Fibroblast of skin of left quadriceps (primary cell): ENCODE results near the gene NRG2.

Experiments
- DNase-seq, 2 experiments: peaks; one replicate each; pipeline ENCODE4 v3.0.0-alpha.2; 2013; ENCODE audit warnings: low read depth in 2 of 2

Gene NRG2

DNA sequence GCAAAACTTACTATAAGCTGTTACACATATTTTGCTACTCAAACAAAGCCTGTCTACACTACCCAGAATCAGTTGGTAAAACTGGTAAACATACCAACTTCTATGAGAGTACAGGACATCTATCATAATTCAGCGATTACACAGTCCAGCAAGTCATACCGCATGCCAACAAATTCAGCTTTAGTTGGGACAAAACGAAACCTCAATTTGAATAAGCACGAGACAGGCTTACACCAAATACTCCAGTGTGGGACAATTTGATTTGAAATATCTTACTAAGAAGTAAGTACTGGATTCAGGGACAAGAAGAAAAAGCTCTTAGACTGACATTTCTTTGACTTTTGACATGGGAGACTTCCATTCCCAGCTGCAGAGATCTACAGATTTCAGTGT, 2.0 kb downstream of the NRG2 start:
- DNase-seq = no peak

DNA sequence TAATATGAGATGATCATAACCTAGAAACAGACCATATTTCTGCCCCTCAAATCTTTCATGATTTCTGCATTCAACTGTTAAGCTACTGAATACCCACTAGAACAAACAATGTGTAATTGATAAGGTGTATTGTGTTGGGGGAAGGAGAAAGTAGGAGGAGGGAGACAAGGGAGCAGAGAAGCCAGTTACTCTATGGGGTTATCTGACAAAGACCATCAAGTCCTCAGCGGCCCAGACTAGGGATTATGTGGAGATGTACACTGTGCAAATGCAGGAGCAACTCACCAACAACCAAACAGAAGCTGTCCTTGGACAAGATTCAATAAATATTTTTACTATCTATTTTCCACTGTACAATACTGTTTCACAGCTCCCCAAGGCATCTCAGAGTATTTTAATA, 2.7 kb downstream of the NRG2 start:
- no peak for DNase-seq

DNA sequence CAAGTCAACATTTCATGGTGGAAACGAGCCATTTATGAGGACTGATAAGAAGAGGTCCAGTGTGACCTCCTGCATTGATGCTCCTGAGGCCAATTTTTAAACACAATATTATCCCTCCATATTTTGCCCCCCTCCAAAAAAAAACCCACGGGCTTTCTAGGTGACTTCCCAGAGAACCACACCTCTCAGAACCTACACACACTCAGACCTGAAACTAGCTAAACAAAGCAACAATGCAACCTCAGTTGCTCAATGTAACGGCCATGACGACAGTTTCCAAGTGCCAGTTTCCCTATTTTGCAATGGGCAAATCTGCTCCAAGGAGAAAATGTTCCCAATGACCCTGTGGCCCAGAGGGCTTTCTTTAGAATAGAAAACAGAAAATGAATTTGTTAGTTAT, 3.5 kb downstream of the NRG2 start:
- no peak for DNase-seq

DNA sequence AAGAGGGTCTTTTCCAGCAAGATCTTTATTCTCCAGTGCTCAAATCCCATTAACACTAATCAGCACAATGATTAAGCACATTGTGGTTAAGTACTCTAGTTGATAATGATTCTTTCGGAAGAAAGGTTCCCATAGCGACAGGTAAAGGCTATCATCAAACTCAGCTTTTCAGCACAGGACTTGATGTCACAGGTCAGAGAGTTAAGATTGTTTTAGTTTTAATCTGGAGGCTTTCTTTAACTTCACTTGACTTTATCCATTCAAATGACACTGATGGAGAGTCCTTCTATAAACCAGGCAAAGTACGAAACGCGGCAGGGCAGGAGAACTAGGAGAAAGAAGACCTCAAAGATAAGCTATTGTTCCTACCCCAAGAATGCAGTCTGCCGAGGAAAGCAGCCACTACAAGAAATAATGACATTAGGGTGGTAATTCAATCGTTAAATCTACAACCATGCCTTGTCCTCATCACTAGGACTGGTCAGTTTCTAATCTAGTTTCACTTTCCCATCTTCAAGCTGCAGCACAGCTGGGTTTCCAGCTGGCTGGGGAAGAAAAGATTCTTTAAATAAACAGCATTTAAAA, 4.6 kb downstream of the NRG2 start:
- no peak for DNase-seq

DNA sequence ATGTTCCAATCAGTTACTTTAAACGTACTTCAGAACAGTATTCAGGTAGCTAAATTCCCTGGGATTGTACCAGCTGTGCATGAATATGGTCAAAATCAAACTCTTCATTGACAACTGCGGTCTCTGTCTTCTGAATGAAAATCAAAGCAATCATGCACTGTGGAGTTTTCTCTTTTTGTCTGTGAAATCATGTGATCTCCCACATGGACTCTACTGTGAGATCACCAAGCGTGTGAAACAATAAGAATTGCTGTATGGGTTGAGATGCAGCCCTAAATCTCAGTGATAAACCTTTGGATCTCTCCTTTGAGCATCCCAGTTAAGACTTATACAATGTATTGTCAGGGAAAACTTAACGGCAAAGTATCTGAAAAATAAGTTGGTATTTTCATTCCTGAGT, 6.1 kb downstream of the NRG2 start:
- DNase-seq = no peak

DNA sequence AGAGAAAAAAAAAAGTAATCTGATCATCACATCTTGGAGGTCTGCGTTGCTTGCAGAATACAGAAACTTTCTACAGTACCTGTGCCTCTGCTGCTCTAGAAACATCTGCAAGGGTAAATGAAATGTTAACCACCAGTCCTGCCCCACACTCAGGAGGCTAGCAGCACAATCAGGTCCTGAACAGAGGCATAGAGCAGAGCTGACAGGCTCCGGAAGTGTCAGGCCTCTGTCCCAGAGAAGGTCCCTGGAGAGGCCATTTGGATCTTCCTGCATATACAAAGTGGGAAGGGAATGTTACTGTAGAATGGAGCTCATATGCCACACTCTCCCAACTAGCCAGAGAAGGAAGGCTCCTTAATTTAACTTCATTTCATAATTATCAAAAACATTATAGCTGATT, 7.2 kb downstream of the NRG2 start:
- no peak for DNase-seq

DNA sequence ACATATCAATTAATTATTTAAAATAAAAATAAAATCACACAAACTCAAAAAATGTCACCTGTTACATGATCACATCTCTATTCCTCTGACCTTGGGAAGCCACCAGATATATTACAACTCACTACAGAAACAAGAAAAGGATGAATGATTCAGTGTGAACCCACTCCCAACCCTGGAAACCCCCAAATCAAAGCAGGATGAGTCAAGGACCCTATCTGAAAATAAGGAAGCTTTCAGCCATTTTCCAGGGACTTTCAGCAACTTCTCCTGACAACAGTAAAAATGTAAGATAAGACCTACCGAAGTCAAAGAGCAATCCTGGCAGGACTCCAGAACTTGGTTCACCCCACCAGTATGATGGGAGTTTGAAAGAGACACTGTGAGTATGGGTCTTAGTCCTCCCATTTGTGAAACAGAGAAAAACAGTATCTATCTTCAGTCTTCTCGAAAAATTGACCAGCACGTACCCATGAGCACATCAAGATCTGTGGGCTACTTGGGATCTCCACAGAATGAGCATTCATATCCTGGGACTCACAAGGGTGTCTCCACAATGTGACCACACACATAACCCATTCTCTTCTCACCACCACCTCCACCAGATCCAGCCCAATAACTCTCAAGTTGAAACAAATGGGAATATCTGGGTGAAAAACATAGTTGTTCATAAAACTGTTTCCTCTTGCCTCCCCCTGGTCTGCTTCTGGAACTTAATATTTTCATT, 9.9 kb downstream of the NRG2 start:
- no peak for DNase-seq

DNA sequence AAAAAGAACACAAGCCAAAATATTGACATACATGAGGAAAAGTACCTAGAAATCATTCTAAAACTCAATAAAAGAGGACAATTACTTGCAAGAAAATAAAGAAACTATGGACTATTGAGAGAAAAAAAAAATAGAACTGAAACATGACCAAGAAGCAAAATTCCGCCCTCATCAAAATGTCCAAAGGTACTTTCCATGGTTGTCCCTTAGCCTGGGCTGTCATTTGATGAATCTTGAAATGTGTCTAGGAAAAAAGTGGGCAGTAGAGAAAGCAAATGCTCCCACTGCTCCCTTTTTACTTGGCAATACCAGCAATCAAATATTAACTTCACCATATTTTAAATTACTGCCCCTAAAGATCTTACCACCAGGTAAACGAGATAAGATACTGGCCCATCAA, 10.8 kb downstream of the NRG2 start:
- DNase-seq = no peak

DNA sequence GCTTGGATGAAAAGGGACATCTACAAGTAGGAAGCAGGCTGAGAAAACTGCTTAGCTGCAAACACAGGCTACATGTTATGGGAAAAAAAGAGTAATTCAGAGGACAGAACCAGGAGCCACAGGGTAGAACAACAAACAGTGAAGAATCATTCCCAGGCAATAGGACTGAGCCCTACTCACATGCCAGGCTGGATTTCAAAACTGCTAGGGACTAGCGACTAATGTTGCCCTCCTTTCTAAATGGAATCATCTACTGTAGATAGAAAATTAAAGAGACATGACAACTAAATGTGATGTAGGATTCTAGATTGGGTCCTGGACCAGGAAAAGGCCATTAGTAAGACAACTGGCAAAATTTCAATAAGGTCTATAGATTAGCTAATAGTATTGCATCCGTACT, 15.3 kb downstream of the NRG2 start:
- no peak for DNase-seq

DNA sequence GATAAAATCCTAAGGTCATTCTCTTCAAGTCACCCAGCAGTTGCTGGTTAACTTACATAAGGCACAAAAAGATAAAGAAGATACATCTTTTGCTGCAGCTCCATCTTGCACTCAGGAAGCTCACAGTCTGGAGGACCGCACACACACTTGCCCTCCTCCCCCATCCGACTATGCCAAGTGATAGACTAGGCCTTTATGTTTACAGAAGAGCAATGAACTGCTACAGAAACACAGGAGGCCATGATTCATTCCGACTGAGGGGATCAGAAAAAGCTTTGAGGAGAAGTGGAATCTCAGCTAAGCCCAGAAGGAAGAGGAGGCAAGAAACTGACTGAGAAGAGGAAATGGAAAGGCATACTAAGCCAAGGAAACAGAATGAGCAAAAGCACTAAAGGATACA, 17.4 kb downstream of the NRG2 start:
- DNase-seq = no peak

DNA sequence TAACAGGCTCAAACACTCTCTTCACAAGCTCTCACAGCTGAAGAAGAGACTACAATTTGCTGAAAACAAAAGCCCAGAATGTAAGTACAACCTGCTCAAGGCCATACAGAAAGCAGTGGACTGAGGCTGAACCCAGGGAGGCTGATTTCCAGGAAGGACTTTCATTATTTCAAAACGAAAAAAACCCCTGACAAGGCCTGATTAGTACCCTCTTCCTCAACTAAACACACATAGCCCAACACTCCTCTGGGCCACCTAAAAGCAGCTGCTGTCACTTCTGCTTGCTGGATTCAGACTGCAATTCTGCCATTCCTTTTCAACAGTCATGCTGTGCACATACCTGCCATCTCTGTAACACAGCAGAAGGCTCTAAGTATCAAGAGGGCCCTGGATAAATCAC, 18.2 kb downstream of the NRG2 start:
- no peak for DNase-seq

DNA sequence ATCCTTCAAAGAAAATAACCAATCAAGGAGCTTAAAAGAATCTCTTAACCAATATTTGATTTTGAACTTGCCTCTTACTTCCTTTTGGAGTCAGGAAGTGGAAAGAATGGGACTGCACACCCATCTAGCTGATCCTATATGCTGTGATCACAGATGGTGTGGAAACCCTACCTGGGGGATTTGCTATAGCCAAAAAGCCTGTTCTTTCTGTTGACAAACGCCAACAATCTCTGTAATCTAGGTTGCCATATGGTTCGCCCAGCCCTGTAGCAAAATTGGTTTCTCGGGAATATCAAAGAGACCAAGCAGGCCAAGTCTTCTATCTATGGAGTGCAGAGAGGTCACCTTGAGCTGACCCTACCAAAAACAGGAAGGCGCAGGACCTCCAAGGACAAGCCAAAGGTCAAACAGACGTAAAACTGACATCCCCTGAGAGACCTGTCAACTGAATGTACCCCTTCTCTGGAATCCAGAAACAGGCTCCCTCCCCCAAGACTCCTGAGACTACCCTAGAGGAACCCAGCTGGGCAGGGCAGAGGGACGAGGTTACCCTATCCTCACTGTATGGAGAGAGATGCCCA, 19.4 kb downstream of the NRG2 start:
- DNase-seq = no peak

DNA sequence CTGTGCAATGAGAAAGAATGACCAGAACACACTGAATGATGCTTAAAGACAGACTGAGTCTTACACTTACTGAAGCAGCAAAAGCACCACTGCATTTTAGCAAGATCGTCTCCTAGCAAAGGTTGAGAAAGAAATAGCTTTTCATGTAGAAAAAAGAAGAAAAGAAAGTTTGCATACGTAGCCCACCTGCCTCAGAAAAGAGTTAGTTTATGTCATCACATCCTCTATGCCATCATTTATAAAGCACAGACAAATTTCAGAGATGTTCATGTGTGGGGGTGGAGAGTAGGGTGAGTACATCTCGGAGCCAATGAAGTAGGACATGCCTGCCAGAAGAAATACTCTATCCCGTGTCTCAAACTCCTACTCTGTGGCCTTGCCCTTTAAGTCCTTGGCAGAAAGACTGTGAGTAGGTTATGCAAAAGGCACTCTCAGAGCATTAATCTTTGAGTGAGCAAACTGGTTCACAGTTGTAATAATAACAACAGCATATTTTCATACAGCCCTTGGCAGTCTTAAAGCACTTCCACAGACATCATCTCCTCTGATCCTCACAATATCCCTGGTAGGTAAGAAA, 22.4 kb downstream of the NRG2 start:
- DNase-seq = no peak

DNA sequence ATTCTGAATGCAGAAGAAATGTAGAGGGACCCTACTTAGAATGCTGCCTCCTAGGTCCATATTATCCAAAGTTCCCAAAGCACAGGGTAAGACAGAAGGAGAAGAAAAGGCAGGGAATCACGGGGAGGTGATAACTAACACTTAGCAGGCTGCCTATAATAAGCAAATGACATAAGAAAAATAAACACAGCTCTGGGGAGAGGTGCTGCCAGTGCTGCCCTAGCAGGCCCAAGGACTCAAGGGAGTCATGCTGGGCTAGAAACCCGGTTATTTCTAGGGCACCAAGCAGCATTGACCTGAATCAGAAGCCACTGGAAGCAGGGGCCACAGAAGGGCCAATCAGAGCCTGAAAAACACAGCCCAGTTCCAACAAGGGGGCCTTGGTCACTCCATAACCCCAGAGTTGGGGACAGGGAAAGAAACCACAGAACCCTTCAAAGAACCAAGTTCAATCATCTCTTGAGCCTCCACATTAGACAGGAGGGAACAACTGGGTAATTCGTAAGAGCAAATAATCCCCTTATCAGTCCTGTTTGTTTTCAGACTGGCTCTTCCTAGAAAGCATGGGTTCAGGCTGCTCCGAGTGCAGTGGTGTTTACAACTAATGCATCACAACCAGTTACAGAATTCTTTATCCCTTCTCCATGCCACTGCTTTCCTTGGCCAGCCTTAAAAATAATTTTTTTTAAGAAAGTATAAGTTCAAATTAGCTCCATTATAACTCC, 24.0 kb downstream of the NRG2 start:
- no peak for DNase-seq

DNA sequence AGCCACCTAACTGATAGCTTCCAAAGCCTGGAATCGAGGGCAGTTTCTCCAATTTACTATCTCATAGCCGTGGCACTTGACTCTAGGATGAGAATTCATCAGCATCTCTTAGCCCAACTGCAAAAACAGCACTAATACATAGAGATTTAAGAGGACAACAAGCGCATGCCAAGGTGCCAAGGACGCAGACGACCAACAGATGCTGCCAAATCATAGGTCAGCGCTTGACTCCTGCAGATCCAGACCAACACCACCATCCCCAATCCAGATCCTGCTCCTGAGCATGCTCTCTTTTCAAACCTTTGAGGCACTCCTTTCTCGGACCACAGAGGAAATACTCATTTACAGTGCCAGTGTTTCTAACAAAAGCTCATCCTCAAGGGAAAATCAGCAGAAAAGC, 24.6 kb downstream of the NRG2 start:
- no peak for DNase-seq

DNA sequence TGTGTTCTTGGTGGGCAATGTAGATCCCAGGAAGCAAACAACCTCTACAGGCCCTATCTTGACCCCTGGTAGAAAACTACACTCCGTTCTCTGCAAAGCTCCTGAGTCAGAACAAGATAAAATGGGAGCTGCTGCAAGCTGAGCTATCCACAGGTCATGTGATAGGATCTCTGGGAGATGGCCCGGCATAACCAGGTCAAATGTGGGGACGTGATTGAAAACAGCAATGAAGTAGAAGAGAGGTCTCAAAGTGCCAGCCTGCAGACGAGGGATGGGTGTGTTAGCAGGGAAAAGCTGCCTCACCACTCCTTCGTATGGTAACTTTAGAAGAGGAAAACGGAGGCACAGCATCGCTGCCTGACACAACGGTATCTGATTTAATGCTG, 25.0 kb downstream of the NRG2 start:
- no peak for DNase-seq

DNA sequence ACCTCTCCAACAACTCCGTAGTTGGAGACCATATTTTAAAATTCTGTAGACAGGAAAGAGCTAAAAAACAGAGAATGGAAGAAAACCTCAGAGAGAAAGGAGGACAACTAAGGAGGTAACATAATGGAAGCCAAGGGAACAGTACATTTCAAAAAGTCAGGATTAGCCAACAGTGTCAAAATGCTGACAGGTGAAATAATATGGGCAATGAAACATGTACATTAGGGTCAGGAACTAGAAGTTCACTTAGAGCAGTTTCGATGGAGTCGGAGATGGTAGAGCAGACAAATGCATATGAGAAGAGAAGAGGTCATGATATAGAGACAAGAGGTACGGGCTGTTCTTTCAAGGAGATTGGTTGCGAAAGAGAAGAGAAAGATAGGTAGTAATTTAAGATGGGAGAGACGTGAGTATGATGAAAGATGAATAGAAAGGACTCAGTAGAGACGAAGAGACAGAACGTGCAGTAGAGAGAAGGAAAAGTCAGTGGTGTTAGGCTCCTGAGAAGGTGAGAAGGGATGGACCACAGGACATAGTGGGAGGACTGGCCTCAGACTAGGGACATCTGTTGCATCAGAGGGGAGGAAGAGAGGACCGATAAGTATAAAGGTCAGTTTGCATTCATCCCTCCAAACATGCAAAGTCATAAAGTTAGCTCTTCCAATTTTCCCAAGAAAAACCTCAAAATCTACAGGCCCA, 25.6 kb downstream of the NRG2 start:
- DNase-seq = no peak

DNA sequence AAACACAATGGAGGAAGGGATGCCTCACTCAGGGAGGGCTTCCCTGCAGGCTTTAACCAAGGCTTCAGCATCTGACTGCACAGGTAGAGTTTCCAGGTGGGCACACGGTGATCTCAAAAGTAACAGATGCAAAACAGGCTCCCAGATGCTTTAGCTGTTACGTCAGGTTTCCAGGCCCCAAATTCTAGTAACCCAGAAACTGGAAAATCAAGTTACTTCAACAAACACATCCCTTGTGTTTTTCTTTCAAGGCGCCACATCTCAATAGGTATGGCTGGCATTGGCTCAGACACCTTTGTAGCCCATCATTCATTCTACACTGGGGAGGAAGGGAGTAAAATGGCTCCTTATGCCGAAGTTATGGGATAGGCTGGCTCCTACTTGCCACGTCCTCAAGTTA, 27.4 kb downstream of the NRG2 start:
- no peak for DNase-seq

DNA sequence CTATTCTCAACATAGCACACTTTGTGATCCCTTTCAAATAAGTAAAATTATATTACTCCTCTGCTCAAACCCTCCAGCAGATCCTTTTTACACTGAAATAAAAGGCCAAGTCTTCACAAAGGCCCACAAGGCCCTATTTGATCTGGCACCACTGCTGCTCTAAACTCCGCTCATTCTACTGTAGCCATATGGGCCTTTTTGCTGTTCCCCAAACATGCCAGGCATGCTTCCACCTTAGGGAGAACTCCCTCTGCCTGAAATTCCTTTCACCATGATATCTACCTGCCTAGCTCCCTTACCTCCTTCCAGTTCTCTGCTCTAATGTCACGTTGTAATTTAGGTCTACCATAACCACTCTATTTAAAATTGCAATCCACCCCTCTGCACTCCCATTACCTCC, 28.3 kb downstream of the NRG2 start:
- no peak for DNase-seq

DNA sequence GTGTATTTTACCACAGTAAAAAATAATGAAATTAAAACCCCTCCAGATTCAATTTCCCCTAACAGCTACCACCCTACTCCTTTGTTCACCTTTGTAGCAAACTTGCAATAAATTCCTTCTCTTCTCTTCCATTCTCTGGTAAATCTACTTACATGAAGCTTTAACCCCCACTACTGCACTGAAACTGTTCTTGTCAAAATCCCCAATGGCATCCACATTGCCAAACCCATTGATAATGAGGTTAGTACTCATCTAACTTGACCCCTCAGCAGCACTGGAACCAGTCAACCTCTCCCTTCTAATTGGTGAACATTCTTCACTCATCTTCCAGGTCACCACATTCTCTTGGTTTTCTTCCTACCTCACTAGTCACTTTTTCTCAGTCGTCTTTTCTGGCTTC, 29.6 kb downstream of the NRG2 start:
- no peak for DNase-seq

DNA sequence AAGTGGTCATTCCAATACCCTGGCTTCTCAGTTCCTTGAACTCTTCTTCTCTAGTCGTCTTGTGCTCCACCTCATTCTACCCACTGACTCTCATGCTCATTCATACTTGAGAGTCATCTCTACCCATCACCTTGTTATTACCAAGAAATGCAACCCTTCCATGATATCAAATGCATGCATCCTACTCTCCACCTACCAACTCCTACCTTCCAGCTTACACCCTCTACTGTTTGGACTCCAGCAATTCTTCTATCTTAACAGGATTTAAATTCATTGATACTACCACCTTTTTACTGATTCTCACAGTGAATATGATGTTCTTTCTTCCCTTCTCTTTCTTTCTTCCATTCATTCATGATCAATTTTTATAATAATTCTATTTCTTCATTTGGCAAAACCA, 30.7 kb downstream of the NRG2 start:
- DNase-seq = no peak

DNA sequence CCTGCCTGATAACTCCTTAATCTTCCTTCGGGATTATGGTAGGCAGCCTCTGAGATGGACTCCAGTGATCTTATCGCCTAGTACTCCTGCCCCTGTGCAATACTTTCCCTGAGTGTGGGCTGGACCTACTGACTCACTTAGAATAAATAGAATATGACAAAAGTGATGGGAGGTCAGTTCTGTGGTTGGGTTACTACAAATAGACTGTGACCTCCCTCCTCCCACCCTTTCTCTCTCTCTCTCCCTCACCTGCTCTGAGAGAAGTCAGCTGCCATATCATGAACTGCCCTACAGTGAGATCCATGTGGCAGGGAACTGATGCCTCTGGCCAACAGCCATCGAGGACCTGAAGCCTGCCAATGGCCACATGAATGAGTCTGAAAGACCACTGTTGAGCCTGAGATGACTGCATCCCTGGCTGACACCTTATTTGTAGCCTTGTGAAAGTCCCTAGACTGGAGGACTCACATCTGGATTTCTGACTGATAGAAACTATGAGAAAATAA, 31.7 kb downstream of the NRG2 start:
- no peak for DNase-seq
